Colonic mucosa (tissue), 4 donors: ENCODE measurements around the gene ITGAX. TPM values are rescaled to one million over a fixed set of nuclear protein-coding genes. Genes with fewer than 3 reads are reported as not detected.

ENCODE experiments used
- DNase-seq: peaks from one replicate; pipeline ENCODE4 v3.0.0-alpha.2; 2020
- H3K27ac ChIP-seq: fragments of 200-600 bp; one replicate; pipeline ENCODE4 v1.8.0; 2021
- H3K27me3 ChIP-seq: fragments of 200-600 bp; one replicate; pipeline ENCODE4 v1.8.0; 2021
- H3K36me3 ChIP-seq: fragments of 200-600 bp; one replicate; pipeline ENCODE4 v1.8.0; 2021
- H3K4me1 ChIP-seq: fragments of 200-600 bp; one replicate; pipeline ENCODE4 v1.8.0; 2021; ENCODE audit warnings: mild to moderate bottlenecking
- H3K4me3 ChIP-seq: fragments of 200-600 bp; one replicate; pipeline ENCODE4 v1.8.0; 2021
- H3K9ac ChIP-seq, 2 donors: one replicate each; pipeline ENCODE4 v1.7.0; 2013; ENCODE audit warnings: control low read depth in 2 of 2, low read depth in 2 of 2, low read length in 2 of 2
- H3K9me3 ChIP-seq: fragments of 200-600 bp; one replicate; pipeline ENCODE4 v1.8.0; 2021
- intact Hi-C: fragments of 100-400 bp; cut with DNase I; formaldehyde crosslinking; loops from one replicate; pipeline ENCODE4 v1.14.1; 2022
- total RNA-seq, 2 donors: library from RNA; stranded (reverse); fragmentation: NEBNext Ultra II Directional in 1 of 2; extraction: Animal tissue kit (Norgen Biotek cat#: 25700) in 1 of 2; gene quantifications; one replicate each; pipeline ENCODE4 v1.2.1, GENCODE V29; 2021
- TF ChIP-seq, protein P1 (sequence below): fragments of 200-600 bp; IDR thresholded peaks from one replicate; pipeline ENCODE4 v1.8.0; 2022; ENCODE audit warnings: antibody characterized with exemption, mild to moderate bottlenecking
- donor health status: healthy.
- donor health status: DM: no; HTN: no; CAD: no.
- donor health status: DM: no; HTN: no; CAD: no.

Gene ITGAX
- total RNA-seq, 2 donors from 2014 or later = 1.4 to 5.9 TPM

DNA sequence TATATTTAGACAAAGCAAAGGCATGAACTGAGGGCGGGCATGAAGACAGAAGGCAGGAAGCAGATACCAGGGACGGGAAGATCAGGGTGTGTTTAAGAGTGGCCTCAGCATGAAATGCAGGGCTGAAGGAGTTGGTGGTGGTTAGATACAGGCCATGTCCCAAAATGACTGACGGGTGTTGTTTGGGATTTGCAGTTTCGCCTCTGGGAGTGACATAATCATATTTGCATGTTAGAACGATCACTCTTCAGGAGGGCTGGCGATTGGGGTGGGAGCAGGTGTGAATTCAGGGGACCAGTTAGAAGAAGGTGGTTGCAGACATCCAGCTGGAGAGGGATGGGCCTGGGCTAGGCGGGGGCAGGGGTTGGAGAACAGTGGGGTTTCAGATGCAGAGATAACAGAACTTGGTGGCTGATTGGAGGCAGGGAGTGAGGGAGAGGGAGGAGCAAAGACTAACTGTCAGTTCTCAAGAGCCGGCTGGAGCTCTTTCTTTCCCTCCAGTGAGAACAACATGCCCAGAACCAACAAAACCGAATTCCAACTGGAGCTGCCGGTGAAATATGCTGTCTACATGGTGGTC, 27.2 kb upstream of the ITGAX start:
- no peak overlapping the region for H3K27ac ChIP-seq
- H3K4me1 ChIP-seq = no peaks in the 10 kb centered on the region
- H3K4me3 ChIP-seq = no peak overlapping the region
- no peaks in the 10 kb centered on the region for H3K9me3 ChIP-seq
- no peak for DNase-seq
- peaks cover 8% of the 10 kb centered on the region for H3K27me3 ChIP-seq
- no peak overlapping the region for H3K9ac ChIP-seq
- no peaks in the 10 kb centered on the region for H3K36me3 ChIP-seq
- TF ChIP-seq, protein P1, sequence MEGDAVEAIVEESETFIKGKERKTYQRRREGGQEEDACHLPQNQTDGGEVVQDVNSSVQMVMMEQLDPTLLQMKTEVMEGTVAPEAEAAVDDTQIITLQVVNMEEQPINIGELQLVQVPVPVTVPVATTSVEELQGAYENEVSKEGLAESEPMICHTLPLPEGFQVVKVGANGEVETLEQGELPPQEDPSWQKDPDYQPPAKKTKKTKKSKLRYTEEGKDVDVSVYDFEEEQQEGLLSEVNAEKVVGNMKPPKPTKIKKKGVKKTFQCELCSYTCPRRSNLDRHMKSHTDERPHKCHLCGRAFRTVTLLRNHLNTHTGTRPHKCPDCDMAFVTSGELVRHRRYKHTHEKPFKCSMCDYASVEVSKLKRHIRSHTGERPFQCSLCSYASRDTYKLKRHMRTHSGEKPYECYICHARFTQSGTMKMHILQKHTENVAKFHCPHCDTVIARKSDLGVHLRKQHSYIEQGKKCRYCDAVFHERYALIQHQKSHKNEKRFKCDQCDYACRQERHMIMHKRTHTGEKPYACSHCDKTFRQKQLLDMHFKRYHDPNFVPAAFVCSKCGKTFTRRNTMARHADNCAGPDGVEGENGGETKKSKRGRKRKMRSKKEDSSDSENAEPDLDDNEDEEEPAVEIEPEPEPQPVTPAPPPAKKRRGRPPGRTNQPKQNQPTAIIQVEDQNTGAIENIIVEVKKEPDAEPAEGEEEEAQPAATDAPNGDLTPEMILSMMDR = no peak
- intact Hi-C loops = no loop called here

DNA sequence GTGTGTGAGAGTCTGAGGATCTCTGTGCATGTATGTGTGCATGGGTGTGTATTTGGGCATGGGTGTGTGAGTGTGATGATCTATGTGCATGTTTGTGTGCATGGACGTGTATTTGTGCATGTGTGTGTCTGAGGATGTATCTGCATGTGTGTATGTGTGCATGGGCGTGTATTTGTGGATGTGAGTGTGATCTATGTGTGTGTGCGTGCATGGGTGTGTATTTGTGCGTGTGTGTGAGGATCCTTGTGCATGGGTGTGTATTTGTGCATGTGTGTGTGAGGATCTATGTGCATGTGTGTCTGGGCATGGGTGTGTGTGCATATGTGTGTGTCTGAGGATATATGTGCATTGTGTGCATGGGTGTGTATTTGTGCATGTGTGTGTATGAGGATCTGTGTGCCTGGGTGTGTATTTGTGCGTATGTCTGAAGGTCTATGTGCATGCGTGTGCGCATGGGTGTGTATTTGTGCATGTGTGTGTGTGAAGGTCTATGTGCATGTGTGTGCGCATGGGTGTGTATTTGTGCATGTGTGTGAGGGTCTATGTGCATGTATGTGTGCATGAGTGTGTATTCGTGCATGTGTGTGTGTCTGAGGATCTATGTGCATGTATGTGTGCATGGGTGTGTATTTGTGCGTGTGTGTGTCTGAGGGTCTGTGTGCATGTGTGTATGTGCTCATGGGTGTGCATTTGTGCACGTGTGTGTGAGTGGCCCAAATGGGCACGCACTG, 26.5 kb upstream of the ITGAX start:
- intact Hi-C loops = no loop called here
- peaks cover 8% of the 10 kb centered on the region for H3K27me3 ChIP-seq
- H3K4me3 ChIP-seq = no peak overlapping the region
- TF ChIP-seq, protein P1 = no peak
- no peaks in the 10 kb centered on the region for H3K4me1 ChIP-seq
- no peaks in the 10 kb centered on the region for H3K36me3 ChIP-seq
- no peaks in the 10 kb centered on the region for H3K9me3 ChIP-seq
- no peak overlapping the region for H3K9ac ChIP-seq
- DNase-seq = no peak
- no peak overlapping the region for H3K27ac ChIP-seq

DNA sequence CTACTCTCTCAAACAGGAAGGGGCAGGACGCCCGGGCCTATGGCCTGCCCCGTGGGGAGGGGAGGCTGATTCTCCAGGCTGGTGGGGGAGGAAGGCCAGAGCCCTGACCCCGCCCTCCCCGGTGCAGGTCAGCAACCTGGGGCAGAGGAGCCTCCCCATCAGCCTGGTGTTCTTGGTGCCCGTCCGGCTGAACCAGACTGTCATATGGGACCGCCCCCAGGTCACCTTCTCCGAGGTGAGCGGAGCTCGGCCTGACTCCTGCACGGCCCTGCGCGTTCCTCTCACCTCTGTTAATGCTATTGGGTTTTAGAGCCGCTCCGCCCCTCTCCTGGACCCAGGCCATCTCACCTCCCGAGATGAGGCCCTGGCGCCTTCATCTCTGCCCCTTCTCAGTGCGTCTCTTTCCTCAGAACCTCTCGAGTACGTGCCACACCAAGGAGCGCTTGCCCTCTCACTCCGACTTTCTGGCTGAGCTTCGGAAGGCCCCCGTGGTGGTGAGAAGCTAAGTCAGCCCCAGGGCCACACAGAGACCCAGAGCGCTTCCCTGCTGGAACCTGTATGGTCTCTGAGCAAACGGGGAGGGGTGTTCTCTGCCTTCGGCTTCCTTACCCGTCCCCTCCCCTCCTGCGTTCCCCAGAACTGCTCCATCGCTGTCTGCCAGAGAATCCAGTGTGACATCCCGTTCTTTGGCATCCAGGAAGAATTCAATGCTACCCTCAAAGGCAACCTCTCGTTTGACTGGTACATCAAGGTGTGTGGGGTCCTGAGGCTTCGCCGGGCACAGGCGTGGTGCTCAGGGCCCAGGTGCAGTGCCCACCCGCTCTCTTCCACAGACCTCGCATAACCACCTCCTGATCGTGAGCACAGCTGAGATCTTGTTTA, 25.1 kb upstream of the ITGAX start:
- Histone ChIP-seq H3K4me3 (no peak overlapping the region), H3K4me1 (no peaks in the 10 kb centered on the region), H3K9ac (no peak overlapping the region), H3K27me3 (peaks cover 8% of the 10 kb centered on the region), H3K27ac (no peak overlapping the region), H3K36me3 (no peaks in the 10 kb centered on the region), H3K9me3 (no peaks in the 10 kb centered on the region)
- intact Hi-C loops = no loop called here
- no peak for DNase-seq
- TF ChIP-seq, protein P1 = no peak

DNA sequence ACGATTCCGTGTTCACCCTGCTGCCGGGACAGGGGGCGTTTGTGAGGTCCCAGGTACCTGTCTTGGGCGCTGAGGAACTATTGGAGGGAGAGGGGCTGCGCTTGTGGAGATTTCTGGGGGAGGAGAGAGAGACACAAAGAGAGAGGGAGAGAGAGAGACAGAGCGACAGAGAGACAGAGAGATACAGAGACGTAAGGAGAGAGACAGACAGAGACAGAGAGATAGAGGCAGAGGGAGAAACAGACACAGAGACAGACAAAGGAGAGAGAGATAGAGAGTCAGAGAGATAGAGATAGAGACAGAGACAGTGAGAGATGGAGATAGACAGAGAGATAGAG, 24.5 kb upstream of the ITGAX start:
- intact Hi-C loops = no loop called here
- H3K9me3 ChIP-seq = no peaks in the 10 kb centered on the region
- no peak overlapping the region for H3K9ac ChIP-seq
- TF ChIP-seq, protein P1 = no peak
- H3K36me3 ChIP-seq = no peaks in the 10 kb centered on the region
- H3K4me1 ChIP-seq = no peaks in the 10 kb centered on the region
- H3K27ac ChIP-seq = no peak overlapping the region
- no peak overlapping the region for H3K4me3 ChIP-seq
- H3K27me3 ChIP-seq = peaks cover 8% of the 10 kb centered on the region
- DNase-seq = no peak

DNA sequence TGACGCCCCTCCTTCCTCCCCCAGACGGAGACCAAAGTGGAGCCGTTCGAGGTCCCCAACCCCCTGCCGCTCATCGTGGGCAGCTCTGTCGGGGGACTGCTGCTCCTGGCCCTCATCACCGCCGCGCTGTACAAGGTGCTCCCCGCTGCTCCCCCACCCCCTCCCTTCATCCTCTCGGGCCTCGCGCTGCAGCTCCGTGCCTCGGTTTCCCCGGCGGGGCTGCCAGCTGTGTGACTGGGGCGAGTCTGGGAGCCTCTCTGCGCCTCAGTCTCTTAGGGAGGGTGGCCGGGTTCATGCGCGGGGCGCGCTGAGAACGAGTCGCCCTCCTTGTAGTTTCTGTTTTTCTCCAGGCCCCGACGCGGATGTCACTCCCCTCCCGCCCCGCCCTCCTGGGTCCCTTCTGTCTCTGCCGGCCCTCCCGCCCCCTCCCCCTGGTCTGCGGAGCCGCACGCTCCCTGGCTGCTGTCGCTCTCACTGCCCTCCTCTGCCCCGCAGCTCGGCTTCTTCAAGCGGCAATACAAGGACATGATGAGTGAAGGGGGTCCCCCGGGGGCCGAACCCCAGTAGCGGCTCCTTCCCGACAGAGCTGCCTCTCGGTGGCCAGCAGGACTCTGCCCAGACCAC, 23.7 kb upstream of the ITGAX start:
- H3K9me3 ChIP-seq = no peaks in the 10 kb centered on the region
- H3K9ac ChIP-seq = no peak overlapping the region
- H3K27ac ChIP-seq = no peak overlapping the region
- intact Hi-C loops = no loop called here
- no peak for DNase-seq
- no peaks in the 10 kb centered on the region for H3K36me3 ChIP-seq
- no peaks in the 10 kb centered on the region for H3K4me1 ChIP-seq
- TF ChIP-seq, protein P1 = no peak
- H3K4me3 ChIP-seq = peak overlapping the region; percentile 3
- peaks cover 8% of the 10 kb centered on the region for H3K27me3 ChIP-seq
